SH-SY5Y (cell line): ENCODE data around the gene GPC5.

Source experiments
- GATA2 ChIP-seq: IDR thresholded peaks from 2 replicates; pipeline ENCODE4 v1.6.1; 2011; ENCODE audit warnings: mild to moderate bottlenecking, low read depth, low read length
- GATA3 ChIP-seq: IDR thresholded peaks from 2 replicates; pipeline ENCODE4 v1.6.1; 2011; ENCODE audit warnings: low read depth, mild to moderate bottlenecking, low read length, moderate library complexity

- TF ChIP-seq GATA2 = peak; percentile 68
- TF ChIP-seq GATA3 = no peak
These were observed 210.9 kb downstream of the GPC5 start for GRCh38 chr13:91609353-91609752.
